Raji (cell line): ENCODE results near the gene MNDA.

Experiments used
- POLR2A ChIP-seq: IDR thresholded peaks from 2 replicates; pipeline ENCODE4 v1.6.1; 2011; ENCODE audit warnings: low read depth, low read length, control low read depth; ENCODE audit not compliant: insufficient read depth

Gene MNDA

DNA sequence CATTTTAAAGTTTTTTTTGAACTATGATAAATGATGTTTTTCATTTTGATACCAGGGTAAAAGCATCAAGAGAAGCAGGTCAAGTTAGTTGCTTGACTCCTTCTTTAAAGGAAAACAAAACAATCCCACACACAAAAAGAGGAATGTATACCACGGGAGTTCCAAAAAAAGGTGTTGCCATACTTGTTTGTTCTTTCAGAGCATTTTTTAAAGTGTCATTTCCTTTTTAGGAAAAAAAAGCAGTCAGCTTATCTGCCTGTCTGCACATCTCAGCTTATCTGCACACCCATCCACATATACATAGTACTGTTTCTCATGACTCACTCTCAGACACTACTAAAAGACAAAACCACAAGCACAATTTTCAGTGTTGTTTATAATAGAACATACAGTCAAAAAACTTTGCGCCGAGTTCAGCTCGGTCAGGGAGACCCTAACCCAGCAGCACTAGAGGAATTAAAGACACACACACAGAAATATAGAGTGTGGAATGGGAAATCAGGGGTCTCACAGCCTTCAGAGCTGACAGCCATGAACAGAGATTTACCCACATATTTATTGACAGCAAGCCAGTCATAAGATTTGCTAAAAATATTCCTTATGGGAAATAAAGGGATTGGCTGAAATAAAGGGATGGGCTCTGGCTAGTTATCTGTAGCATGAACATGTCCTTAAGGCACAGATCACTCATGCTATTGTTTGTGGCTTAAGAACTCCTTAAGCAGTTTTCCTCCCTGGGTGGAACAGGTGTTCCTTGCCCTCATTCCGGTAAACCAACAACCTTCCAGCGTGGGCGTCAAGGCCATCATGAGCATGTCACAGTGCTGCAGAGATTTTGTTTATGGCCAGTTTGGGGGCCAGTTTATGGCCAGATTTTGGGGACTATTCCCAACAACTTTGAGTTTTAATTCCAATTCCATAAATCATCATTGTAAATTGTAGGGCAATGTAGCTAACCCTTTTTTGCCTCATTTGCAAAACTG is 11.4 kb upstream of the MNDA start:
- no peak for TF ChIP-seq POLR2A

DNA sequence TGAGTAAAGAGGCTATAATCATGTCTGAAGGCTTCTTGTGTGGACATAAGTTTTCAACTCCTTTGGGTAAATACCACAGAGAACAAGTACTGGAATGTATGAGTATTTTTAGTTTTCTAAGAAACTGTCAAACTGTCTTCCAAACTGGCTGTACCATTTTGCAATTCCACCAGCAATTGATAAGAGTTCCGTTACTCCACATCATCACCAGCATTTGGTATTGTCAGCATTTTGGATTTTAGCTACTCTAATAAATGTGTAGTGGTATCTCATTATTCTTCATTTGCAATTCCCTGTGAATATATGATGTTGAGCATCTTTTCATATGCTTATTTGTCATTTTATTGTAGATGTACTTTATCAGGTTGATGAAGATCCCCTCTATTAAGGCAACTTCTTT is 9.4 kb upstream of the MNDA start:
- TF ChIP-seq POLR2A: no peak

DNA sequence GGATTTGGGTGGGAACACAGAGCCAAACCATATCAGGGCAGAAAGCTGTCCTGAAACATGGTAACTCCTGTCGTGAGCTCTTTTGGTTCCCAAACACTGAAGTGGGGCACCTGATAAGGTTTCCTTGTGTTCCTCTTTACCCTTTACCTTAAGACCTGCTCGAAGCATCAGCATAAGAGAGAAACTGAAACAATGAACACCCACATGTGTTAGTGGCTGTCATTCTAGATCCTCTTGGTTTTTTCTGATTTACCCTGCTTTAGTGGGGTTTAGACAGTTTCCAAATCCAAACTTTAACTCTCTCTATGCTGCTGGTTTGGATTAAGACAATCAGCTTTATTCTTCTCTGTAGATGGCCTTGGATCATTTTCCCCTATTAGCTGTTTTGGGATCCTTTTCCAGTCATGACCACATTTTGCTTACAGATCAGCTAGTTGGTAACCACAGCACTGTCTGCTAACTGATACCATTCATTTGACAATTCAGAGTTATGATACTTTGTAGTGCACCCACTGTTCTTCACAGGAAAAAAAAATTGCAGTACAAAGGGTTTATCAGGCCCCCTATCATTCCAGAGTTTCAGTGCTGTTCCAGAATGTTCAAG is 975 bp upstream of the MNDA start:
- TF ChIP-seq POLR2A: no peak

DNA sequence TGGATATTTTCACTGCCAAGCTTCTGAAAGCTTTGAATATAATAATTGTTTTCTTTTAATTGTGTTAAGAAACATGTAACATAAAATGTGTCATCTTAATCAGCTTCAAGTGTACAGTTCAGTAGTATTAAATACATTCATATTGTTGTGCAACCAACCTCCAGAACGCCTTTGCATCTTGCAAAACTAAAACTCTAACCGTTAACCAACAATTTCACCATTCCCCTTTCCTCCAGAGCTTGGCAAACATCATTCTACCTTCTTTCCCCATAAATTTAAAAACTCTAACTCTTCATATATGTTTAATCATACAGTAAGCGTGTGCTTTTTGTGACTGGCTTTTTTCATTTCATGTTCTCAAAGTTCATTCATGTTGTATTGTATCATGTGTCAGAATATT is 2.1 kb downstream of the MNDA start:
- TF ChIP-seq POLR2A: no peak

DNA sequence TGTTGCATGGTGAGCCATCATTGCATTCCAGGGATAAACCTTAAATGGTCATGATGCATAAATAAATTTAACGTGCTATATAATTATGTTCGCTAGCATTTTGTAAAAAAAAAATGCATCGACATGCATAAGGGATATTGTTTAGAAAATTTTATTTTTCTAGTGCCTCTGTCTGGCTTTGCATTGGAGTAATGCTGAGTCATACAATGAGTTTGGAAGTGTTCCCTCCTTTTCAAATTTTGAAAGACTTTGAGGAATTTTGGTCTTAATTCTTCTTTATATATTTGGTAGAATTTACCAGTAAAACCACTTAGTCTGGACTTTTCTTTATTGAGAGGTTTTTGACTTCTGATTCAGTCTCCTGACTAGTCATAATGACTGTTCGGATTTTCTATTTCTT is 4.9 kb downstream of the MNDA start:
- TF ChIP-seq POLR2A: no peak

DNA sequence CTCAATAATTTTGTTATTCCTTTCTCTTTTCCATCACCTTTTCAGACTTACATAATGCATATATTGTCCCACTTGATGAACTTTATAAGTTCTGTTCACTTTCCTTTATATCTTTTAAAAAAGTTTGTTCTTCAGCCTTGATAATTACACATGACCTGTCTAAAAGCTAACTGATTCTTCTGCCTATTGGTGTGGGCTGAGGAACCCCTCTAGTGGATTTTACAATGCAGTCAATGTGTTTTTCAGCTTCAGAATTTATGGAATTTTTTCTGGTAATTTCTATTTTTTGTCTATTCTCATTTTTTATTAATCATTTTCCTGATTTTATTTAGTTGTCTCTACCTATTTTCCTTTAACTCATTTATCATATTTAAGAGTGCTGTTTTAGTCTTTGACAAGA is 7.5 kb downstream of the MNDA start:
- TF ChIP-seq POLR2A: no peak

DNA sequence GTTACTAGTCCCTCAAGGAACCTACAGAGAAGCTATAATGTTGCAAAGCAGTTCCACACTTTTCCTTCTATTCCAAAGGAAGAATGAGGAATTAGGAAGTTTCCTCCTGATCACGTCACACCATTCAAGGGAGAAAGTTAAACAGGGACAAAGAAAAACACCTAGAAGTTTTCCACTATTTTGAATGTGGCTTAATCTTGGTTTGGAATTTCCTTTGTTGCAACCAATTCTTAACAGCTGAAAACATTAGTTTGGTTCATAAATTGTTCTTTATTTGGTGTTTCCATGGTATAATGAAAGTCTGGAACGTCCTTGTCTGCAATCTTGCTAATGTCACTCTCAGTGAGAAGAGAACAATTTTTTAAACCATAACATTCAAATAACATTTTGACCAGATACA is 8.4 kb downstream of the MNDA start:
- TF ChIP-seq POLR2A: no peak

DNA sequence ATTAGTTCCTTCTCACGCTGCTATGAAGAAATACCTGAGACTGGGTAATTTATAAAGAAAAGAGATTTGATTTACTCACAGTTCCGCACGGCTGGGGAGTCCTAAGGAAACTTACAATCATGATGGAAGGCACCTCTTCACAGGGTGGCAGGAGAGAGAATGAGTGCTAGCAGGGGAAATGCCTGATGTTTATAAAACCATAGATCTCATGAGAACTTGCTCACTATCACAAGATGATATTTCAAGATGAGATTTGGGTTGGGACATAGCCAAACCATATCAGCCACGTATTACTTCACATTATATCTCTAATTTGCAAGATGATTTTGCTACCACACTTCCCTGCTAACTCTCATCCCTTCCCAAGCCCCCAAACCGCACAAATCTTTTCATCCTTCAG is 9.1 kb downstream of the MNDA start:
- TF ChIP-seq POLR2A: no peak

DNA sequence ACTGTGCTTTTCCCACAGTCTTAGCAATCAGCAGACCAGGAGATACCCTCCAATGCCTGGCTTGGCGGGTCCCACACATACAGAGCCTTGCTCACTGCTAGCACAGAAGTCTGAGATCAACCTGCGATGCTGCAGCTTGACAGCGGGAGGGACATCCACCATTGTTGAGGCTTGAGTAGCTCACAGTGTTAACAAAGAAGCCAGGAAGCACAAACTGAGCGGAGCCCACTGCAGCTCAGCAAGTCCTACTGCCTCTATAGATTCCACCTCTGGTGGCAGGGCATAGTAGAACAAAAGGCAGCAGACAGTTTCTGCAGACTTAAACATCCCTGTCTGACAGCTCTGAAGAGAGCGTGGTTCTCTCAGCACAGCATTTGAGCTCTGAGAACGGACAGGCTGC is 33.4 kb downstream of the MNDA start:
- TF ChIP-seq POLR2A: no peak

DNA sequence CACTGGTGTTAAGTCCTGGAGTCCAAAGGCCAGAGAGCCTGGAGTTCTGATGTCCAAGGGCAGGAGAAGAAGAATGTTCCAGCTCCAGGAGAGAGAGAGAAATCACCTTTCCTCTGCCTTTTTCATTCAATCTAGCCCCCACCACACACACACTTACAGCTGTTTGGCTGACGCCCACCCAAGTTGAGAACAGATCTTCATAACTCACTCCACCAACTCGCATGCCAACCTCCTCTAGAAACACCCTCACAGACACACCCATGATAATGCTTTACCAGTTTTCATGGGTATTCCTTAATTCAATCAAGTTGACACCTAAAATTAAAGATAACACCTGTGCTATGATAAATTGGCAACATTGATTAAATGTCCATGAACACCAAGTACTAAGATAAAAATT is 42.0 kb downstream of the MNDA start:
- TF ChIP-seq POLR2A: no peak

DNA sequence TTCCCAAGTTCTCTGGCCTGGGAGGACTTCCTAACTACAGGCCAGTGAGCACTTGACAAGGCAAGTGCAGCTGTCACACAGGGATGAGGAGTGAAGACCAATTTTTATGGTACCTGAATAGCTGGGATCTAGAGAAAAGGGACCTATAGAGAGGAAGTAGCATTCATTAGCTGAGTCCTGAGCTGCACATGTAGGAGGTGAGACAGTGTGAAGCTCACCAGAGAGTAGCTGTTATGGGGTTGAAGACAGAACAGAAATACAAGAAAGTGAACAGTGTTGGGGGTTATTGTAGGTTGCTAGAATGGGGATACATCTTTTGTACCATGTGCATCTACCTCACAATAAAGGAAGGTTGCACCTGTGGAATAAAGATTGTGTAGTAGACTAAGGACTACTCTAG is 62.5 kb downstream of the MNDA start:
- TF ChIP-seq POLR2A: no peak

DNA sequence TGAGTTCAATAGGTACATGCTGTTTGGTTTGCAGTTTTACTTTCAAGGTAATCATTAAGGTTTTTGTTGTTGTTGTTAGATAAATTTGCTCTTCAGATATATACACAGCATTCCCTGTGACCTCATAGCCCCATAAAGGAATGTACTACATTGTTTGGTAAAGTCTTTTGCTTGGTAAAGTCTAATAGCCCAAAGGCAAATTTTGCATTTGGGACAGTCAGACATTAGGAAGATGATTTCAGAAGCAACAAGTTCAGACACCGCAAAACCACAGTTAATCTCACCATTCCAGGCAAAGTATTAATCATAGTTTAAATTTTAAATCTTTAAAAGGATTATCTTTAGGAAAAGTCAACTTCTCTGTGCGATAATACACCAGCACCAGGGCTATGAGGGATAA is 67.6 kb downstream of the MNDA start:
- no peak for TF ChIP-seq POLR2A
